ENCODE data around the gene SYTL4.

Gene SYTL4

GRCh38 chrX:100672966-100673365 is 59.0 kb downstream of the SYTL4 start:
- H3K4ac ChIP-seq (ENCODE audit: low read length) = no peak overlapping the region
- no peak overlapping the region for H3K9ac ChIP-seq (ENCODE audit: low read depth, low read length, poor library complexity)
- no peak overlapping the region for H2BK120ac ChIP-seq (ENCODE audit: low read depth, low read length)
- H2BK12ac ChIP-seq (ENCODE audit: low read length) = no peak overlapping the region
- no peak overlapping the region for H3K27ac ChIP-seq (replicated peaks; ENCODE audit: low read length)
- no peak overlapping the region for H4K8ac ChIP-seq (ENCODE audit: low read depth, low read length)
- H3K9me3 ChIP-seq (replicated peaks in 1 of 2; ENCODE audit: control insufficient read depth in 2 of 2, insufficient read depth in 1 of 2, low read depth in 1 of 2, low read length in 2 of 2) = no peaks in the 10 kb centered on the region
- no peaks in the 10 kb centered on the region for H3K4me1 ChIP-seq (ENCODE audit: control insufficient read depth in 2 of 2, insufficient read depth in 1 of 2, low read depth in 1 of 2, low read length in 2 of 2)
- no peak overlapping the region for H2AK5ac ChIP-seq (ENCODE audit: low read depth, low read length)
- DNase-seq (ENCODE audit: low spot score) = no peak
- H2BK5ac ChIP-seq (ENCODE audit: low read length) = no peak overlapping the region
- H3K27me3 ChIP-seq (ENCODE audit: control insufficient read depth in 3 of 3, insufficient read depth in 3 of 3, low read depth in 1 of 3, low read length in 3 of 3) = peaks cover 0 to 3% (median 0%) of the 10 kb centered on the region in 3 experiments
- no peak overlapping the region for H2BK15ac ChIP-seq (ENCODE audit: low read length)
- no peak overlapping the region for H4K91ac ChIP-seq (ENCODE audit: low read depth, low read length, poor library complexity)
- no peak overlapping the region for H3K4me2 ChIP-seq (ENCODE audit: insufficient read depth, low read length, poor library complexity, severe bottlenecking)
- H3K4me3 ChIP-seq (ENCODE audit: low read length in 2 of 2) = no peak overlapping the region
- H3K23ac ChIP-seq (ENCODE audit: low read depth, low read length, poor library complexity) = no peak overlapping the region
- H3K18ac ChIP-seq (ENCODE audit: low read length) = no peak overlapping the region
- H2AFZ ChIP-seq (ENCODE audit: low read length) = no peak overlapping the region
- no CpG with 5 or more reads among the region's 3 CpGs for WGBS, 2 donors (ENCODE audit: extremely low coverage in 2 of 2, insufficient read length in 2 of 2, insufficient replicate concordance in 1 of 2)
- H3K36me3 ChIP-seq (replicated peaks in 1 of 2; ENCODE audit: control insufficient read depth in 2 of 2, insufficient read depth in 2 of 2, low read length in 2 of 2) = no peaks in the 10 kb centered on the region
- H3K14ac ChIP-seq (ENCODE audit: low read length) = no peak overlapping the region
- no peaks in the 10 kb centered on the region for H3K79me1 ChIP-seq (ENCODE audit: low read depth, low read length)

GRCh38 chrX:100663642-100664041 is 68.3 kb downstream of the SYTL4 start:
- Histone ChIP-seq H3K4me3 (ENCODE audit: low read length in 2 of 2) (no peak overlapping the region), H2BK15ac (ENCODE audit: low read length) (no peak overlapping the region), H2BK5ac (ENCODE audit: low read length) (no peak overlapping the region), H3K9me3 (replicated peaks in 1 of 2; ENCODE audit: control insufficient read depth in 2 of 2, insufficient read depth in 1 of 2, low read depth in 1 of 2, low read length in 2 of 2) (no peaks in the 10 kb centered on the region), H3K23ac (ENCODE audit: low read depth, low read length, poor library complexity) (no peak overlapping the region), H3K79me1 (ENCODE audit: low read depth, low read length) (no peaks in the 10 kb centered on the region), H4K8ac (ENCODE audit: low read depth, low read length) (no peak overlapping the region), H3K27ac (replicated peaks; ENCODE audit: low read length) (no peak overlapping the region), H2AFZ (ENCODE audit: low read length) (no peak overlapping the region), H3K4me2 (ENCODE audit: insufficient read depth, low read length, poor library complexity, severe bottlenecking) (no peak overlapping the region), H4K91ac (ENCODE audit: low read depth, low read length, poor library complexity) (no peak overlapping the region), H3K14ac (ENCODE audit: low read length) (no peak overlapping the region), H2BK12ac (ENCODE audit: low read length) (no peak overlapping the region), H3K4me1 (ENCODE audit: control insufficient read depth in 2 of 2, insufficient read depth in 1 of 2, low read depth in 1 of 2, low read length in 2 of 2) (no peaks in the 10 kb centered on the region), H2BK120ac (ENCODE audit: low read depth, low read length) (no peak overlapping the region), H3K27me3 (ENCODE audit: control insufficient read depth in 3 of 3, insufficient read depth in 3 of 3, low read depth in 1 of 3, low read length in 3 of 3) (peaks cover 0 to 5% (median 0%) of the 10 kb centered on the region in 3 experiments), H2AK5ac (ENCODE audit: low read depth, low read length) (no peak overlapping the region), H3K4ac (ENCODE audit: low read length) (no peak overlapping the region), H3K36me3 (replicated peaks in 1 of 2; ENCODE audit: control insufficient read depth in 2 of 2, insufficient read depth in 2 of 2, low read length in 2 of 2) (no peaks in the 10 kb centered on the region), H3K18ac (ENCODE audit: low read length) (no peak overlapping the region), H3K9ac (ENCODE audit: low read depth, low read length, poor library complexity) (no peak overlapping the region)
- no CpG with 5 or more reads among the region's 2 CpGs for WGBS, 2 donors (ENCODE audit: extremely low coverage in 2 of 2, insufficient read length in 2 of 2, insufficient replicate concordance in 1 of 2)
- DNase-seq (ENCODE audit: low spot score) = no peak

DNA sequence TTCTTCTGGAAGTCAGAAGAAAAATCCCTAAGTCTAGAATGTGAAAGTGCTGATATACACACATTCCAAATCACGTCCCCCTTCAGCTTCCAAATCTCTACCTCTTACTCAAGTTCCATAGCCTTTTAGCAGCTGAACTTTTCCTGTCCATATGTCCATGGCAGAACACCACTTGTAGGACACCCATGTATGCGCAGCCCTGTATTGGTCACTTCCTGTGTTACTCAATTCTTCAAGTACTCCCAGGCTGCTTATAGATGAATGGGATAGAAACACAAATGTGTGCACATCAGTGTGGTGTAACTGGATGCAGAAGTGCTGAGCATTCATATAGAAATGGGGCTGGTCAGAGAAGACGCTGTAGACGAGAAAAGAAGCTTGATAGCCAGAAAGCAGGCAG is 69.1 kb downstream of the SYTL4 start:
- no peaks in the 10 kb centered on the region for H3K4me1 ChIP-seq (ENCODE audit: control insufficient read depth in 2 of 2, insufficient read depth in 1 of 2, low read depth in 1 of 2, low read length in 2 of 2)
- H2BK12ac ChIP-seq (ENCODE audit: low read length) = no peak overlapping the region
- H2AFZ ChIP-seq (ENCODE audit: low read length) = no peak overlapping the region
- no peak overlapping the region for H3K18ac ChIP-seq (ENCODE audit: low read length)
- no peak overlapping the region for H4K91ac ChIP-seq (ENCODE audit: low read depth, low read length, poor library complexity)
- no peak overlapping the region for H2AK5ac ChIP-seq (ENCODE audit: low read depth, low read length)
- no peak overlapping the region for H3K4me2 ChIP-seq (ENCODE audit: insufficient read depth, low read length, poor library complexity, severe bottlenecking)
- H3K4ac ChIP-seq (ENCODE audit: low read length) = no peak overlapping the region
- H3K27ac ChIP-seq (replicated peaks; ENCODE audit: low read length) = no peak overlapping the region
- H3K27me3 ChIP-seq (ENCODE audit: control insufficient read depth in 3 of 3, insufficient read depth in 3 of 3, low read depth in 1 of 3, low read length in 3 of 3) = peaks cover 0 to 5% (median 0%) of the 10 kb centered on the region in 3 experiments
- no peaks in the 10 kb centered on the region for H3K79me1 ChIP-seq (ENCODE audit: low read depth, low read length)
- no peaks in the 10 kb centered on the region for H3K36me3 ChIP-seq (replicated peaks in 1 of 2; ENCODE audit: control insufficient read depth in 2 of 2, insufficient read depth in 2 of 2, low read length in 2 of 2)
- H3K9ac ChIP-seq (ENCODE audit: low read depth, low read length, poor library complexity) = no peak overlapping the region
- no CpG with 5 or more reads among the region's 4 CpGs for WGBS, 2 donors (ENCODE audit: extremely low coverage in 2 of 2, insufficient read length in 2 of 2, insufficient replicate concordance in 1 of 2)
- H3K23ac ChIP-seq (ENCODE audit: low read depth, low read length, poor library complexity) = no peak overlapping the region
- H3K14ac ChIP-seq (ENCODE audit: low read length) = no peak overlapping the region
- no peak overlapping the region for H2BK15ac ChIP-seq (ENCODE audit: low read length)
- no peaks in the 10 kb centered on the region for H3K9me3 ChIP-seq (replicated peaks in 1 of 2; ENCODE audit: control insufficient read depth in 2 of 2, insufficient read depth in 1 of 2, low read depth in 1 of 2, low read length in 2 of 2)
- H2BK120ac ChIP-seq (ENCODE audit: low read depth, low read length) = no peak overlapping the region
- H4K8ac ChIP-seq (ENCODE audit: low read depth, low read length) = no peak overlapping the region
- no peak for DNase-seq (ENCODE audit: low spot score)
- no peak overlapping the region for H3K4me3 ChIP-seq (ENCODE audit: low read length in 2 of 2)
- H2BK5ac ChIP-seq (ENCODE audit: low read length) = no peak overlapping the region

- no peak overlapping the region for H4K8ac ChIP-seq (ENCODE audit: low read depth, low read length)
- no peaks in the 10 kb centered on the region for H3K36me3 ChIP-seq (replicated peaks in 1 of 2; ENCODE audit: control insufficient read depth in 2 of 2, insufficient read depth in 2 of 2, low read length in 2 of 2)
- H2BK5ac ChIP-seq (ENCODE audit: low read length) = no peak overlapping the region
- H3K79me1 ChIP-seq (ENCODE audit: low read depth, low read length) = no peaks in the 10 kb centered on the region
- no peak overlapping the region for H2AFZ ChIP-seq (ENCODE audit: low read length)
- no peak overlapping the region for H2BK120ac ChIP-seq (ENCODE audit: low read depth, low read length)
- H3K27ac ChIP-seq (replicated peaks; ENCODE audit: low read length) = no peak overlapping the region
- WGBS, 2 donors (ENCODE audit: extremely low coverage in 2 of 2, insufficient read length in 2 of 2, insufficient replicate concordance in 1 of 2) = no CpG with 5 or more reads among the region's 13 CpGs
- H3K14ac ChIP-seq (ENCODE audit: low read length) = no peak overlapping the region
- H3K9ac ChIP-seq (ENCODE audit: low read depth, low read length, poor library complexity) = no peak overlapping the region
- DNase-seq (ENCODE audit: low spot score) = no peak
- no peak overlapping the region for H3K4ac ChIP-seq (ENCODE audit: low read length)
- H2BK15ac ChIP-seq (ENCODE audit: low read length) = no peak overlapping the region
- H3K18ac ChIP-seq (ENCODE audit: low read length) = no peak overlapping the region
- H3K9me3 ChIP-seq (replicated peaks in 1 of 2; ENCODE audit: control insufficient read depth in 2 of 2, insufficient read depth in 1 of 2, low read depth in 1 of 2, low read length in 2 of 2) = no peaks in the 10 kb centered on the region
- no peak overlapping the region for H2BK12ac ChIP-seq (ENCODE audit: low read length)
- no peak overlapping the region for H2AK5ac ChIP-seq (ENCODE audit: low read depth, low read length)
- no peak overlapping the region for H3K23ac ChIP-seq (ENCODE audit: low read depth, low read length, poor library complexity)
- H3K27me3 ChIP-seq (ENCODE audit: control insufficient read depth in 3 of 3, insufficient read depth in 3 of 3, low read depth in 1 of 3, low read length in 3 of 3) = peaks cover 0 to 5% (median 0%) of the 10 kb centered on the region in 3 experiments
- H4K91ac ChIP-seq (ENCODE audit: low read depth, low read length, poor library complexity) = no peak overlapping the region
- H3K4me1 ChIP-seq (ENCODE audit: control insufficient read depth in 2 of 2, insufficient read depth in 1 of 2, low read depth in 1 of 2, low read length in 2 of 2) = no peaks in the 10 kb centered on the region
- H3K4me3 ChIP-seq (ENCODE audit: low read length in 2 of 2) = no peak overlapping the region
- no peak overlapping the region for H3K4me2 ChIP-seq (ENCODE audit: insufficient read depth, low read length, poor library complexity, severe bottlenecking)
These were observed 69.8 kb downstream of the SYTL4 start for GRCh38 chrX:100662170-100662569.

All from neuronal stem cell (in vitro differentiated cells).